DND-41 (cell line): ENCODE measurements around the gene SLC8A2.

ENCODE experiments used
- ATAC-seq: fragments of 200-7000 bp; cut with Tn5 transposase; 3 replicates; pipeline ENCODE4 v1.9.1; 2021; ENCODE audit warnings: low read depth; ENCODE audit not compliant: insufficient read depth
- DNase-seq: peaks from one replicate; pipeline ENCODE4 v3.0.0-alpha.2; 2020
- H2AFZ ChIP-seq: 2 replicates; pipeline ENCODE4 v1.6.0; 2012; ENCODE audit warnings: low read depth, low read length
- H3K27ac ChIP-seq: 2 replicates; pipeline ENCODE4 v1.5.1; 2012; ENCODE audit warnings: low read length, inconsistent platforms
- H3K27me3 ChIP-seq: fragments of 200-600 bp; sonication (generic); 2 replicates; pipeline ENCODE4 v1.6.0; 2012; ENCODE audit warnings: low read length, mild to moderate bottlenecking, inconsistent platforms; ENCODE audit not compliant: insufficient read depth, poor library complexity
- H3K36me3 ChIP-seq: 2 replicates; pipeline ENCODE4 v1.5.1; 2012; ENCODE audit warnings: low read length, inconsistent platforms; ENCODE audit not compliant: insufficient read depth
- H3K4me1 ChIP-seq: 2 replicates; pipeline ENCODE4 v1.5.1; 2012; ENCODE audit warnings: mild to moderate bottlenecking, low read length; ENCODE audit not compliant: insufficient read depth
- H3K4me2 ChIP-seq: 2 replicates; pipeline ENCODE4 v1.6.0; 2012; ENCODE audit warnings: mild to moderate bottlenecking, moderate library complexity, low read length, inconsistent platforms; ENCODE audit not compliant: insufficient read depth
- H3K4me3 ChIP-seq, 2 experiments: fragments of 200-600 bp in 1 of 2; shearing (Covaris generic) in 1 of 2; 2 replicates each; pipeline ENCODE4 v1.5.1; 2012 to 2016; ENCODE audit warnings: inconsistent platforms in 2 of 2, low read length in 2 of 2, mild to moderate bottlenecking in 2 of 2, low read depth in 1 of 2, moderate library complexity in 1 of 2
- H3K79me2 ChIP-seq: 2 replicates; pipeline ENCODE4 v1.6.0; 2012; ENCODE audit warnings: low read length, inconsistent platforms; ENCODE audit not compliant: insufficient read depth
- H3K9ac ChIP-seq: 2 replicates; pipeline ENCODE4 v1.6.0; 2012; ENCODE audit warnings: low read depth, mild to moderate bottlenecking, inconsistent platforms, low read length, moderate library complexity
- H3K9me3 ChIP-seq: 2 replicates; pipeline ENCODE4 v1.5.1; 2012; ENCODE audit warnings: low read length, moderate library complexity, mild to moderate bottlenecking, inconsistent platforms; ENCODE audit not compliant: insufficient read depth, severe bottlenecking
- H4K20me1 ChIP-seq: 2 replicates; pipeline ENCODE4 v1.6.0; 2012; ENCODE audit warnings: low read length; ENCODE audit not compliant: insufficient read depth
- EZH2 ChIP-seq: IDR thresholded peaks from 3 replicates; pipeline ENCODE4 v1.6.1; 2012; ENCODE audit warnings: borderline replicate concordance, low read depth, mild to moderate bottlenecking, moderate library complexity, low read length, inconsistent platforms; ENCODE audit not compliant: severe bottlenecking
- TF ChIP-seq, protein P1 (sequence below): IDR thresholded peaks from 2 replicates; pipeline ENCODE4 v1.5.1; 2012; ENCODE audit warnings: borderline replicate concordance, low read length, moderate library complexity, mild to moderate bottlenecking; ENCODE audit not compliant: poor library complexity, severe bottlenecking; ENCODE audit errors: extremely low read depth

The SLC8A2 gene

DNA sequence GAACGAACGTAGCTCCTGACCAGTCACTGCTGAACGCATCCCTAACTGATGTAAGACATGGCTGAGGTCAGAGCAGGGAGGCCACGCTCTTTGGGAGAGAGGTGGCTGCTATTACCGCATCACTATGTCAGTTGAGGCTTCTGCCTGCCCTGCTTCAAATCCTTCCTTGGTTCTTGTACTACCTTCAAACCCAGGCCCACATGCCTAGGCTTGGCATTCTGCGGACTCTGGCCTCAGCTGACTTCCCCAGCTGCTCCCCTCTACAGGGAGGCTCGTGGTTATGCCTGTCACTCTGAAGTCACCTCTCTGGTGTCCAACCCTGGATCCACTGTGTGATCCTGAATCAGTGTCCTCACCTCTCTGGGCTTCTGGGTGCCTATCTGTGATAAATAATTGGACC lies 37.6 kb downstream of the SLC8A2 start:
- peaks cover 27% of the 10 kb centered on the region for H4K20me1 ChIP-seq
- H3K9ac ChIP-seq: no peak overlapping the region
- no peak overlapping the region for H2AFZ ChIP-seq
- H3K27me3 ChIP-seq: no peaks in the 10 kb centered on the region
- no peak overlapping the region for H3K4me2 ChIP-seq
- H3K4me3 ChIP-seq: no peak overlapping the region
- DNase-seq: no peak
- no peak overlapping the region for H3K27ac ChIP-seq
- TF ChIP-seq, protein P1, sequence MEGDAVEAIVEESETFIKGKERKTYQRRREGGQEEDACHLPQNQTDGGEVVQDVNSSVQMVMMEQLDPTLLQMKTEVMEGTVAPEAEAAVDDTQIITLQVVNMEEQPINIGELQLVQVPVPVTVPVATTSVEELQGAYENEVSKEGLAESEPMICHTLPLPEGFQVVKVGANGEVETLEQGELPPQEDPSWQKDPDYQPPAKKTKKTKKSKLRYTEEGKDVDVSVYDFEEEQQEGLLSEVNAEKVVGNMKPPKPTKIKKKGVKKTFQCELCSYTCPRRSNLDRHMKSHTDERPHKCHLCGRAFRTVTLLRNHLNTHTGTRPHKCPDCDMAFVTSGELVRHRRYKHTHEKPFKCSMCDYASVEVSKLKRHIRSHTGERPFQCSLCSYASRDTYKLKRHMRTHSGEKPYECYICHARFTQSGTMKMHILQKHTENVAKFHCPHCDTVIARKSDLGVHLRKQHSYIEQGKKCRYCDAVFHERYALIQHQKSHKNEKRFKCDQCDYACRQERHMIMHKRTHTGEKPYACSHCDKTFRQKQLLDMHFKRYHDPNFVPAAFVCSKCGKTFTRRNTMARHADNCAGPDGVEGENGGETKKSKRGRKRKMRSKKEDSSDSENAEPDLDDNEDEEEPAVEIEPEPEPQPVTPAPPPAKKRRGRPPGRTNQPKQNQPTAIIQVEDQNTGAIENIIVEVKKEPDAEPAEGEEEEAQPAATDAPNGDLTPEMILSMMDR: no peak
- TF ChIP-seq EZH2: no peak
- no peaks in the 10 kb centered on the region for H3K9me3 ChIP-seq
- H3K4me1 ChIP-seq: peaks cover 15% of the 10 kb centered on the region
- H3K79me2 ChIP-seq: no peaks in the 10 kb centered on the region
- no peaks in the 10 kb centered on the region for H3K36me3 ChIP-seq
- no peak for ATAC-seq

DNA sequence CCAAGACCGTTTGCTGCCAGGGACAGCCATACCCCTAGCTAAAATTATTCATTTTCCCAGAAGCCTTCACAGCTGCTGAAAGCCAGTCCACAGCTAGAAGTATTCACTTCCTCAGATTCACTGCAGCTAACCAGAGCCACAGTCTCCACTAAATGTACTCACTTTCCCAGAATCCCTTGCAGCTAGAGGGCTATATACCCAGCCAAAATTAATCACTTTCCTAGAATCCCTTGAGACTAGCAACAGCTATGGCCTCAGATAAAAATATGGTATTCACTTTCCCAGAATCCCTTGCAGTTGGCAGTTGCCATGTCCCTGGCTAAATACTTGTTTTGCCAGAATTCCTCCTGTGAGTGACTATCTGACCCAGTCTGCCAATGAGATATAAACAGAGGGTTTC lies 38.6 kb downstream of the SLC8A2 start:
- Histone ChIP-seq H3K4me1 (peaks cover 25% of the 10 kb centered on the region), H3K27ac (no peak overlapping the region), H2AFZ (no peak overlapping the region), H3K9ac (no peak overlapping the region), H3K4me2 (no peak overlapping the region), H3K36me3 (no peaks in the 10 kb centered on the region), H3K27me3 (no peaks in the 10 kb centered on the region), H4K20me1 (peaks cover 25% of the 10 kb centered on the region), H3K79me2 (no peaks in the 10 kb centered on the region), H3K9me3 (no peaks in the 10 kb centered on the region), H3K4me3 (no peak overlapping the region)
- no peak for TF ChIP-seq EZH2
- TF ChIP-seq, protein P1: no peak
- no peak for DNase-seq
- ATAC-seq: no peak

DNA sequence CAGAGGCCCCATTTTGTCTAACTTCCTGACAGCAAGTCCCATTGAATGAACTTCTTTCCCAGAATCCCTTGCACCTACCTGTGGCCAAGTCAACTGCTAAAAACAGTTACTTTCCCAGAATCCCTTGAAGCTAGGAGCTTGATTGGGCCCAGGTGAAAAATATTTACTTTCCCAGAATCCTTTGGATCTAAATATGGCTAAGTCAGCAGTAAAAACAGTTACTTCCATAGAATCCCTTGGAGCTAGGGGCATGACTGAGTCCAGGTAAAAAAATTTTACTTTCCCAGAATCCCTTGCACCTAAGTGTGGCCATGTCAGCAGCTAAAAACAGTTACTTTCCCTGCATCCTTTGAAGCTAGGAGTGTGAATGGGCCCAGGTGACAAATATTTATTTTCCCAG lies 39.2 kb downstream of the SLC8A2 start:
- Histone ChIP-seq H4K20me1 (peaks cover 20% of the 10 kb centered on the region), H3K79me2 (no peaks in the 10 kb centered on the region), H3K36me3 (no peaks in the 10 kb centered on the region), H3K27ac (no peak overlapping the region), H3K9me3 (no peaks in the 10 kb centered on the region), H3K27me3 (no peaks in the 10 kb centered on the region), H3K4me3 (no peak overlapping the region), H2AFZ (no peak overlapping the region), H3K4me1 (peaks cover 31% of the 10 kb centered on the region), H3K9ac (no peak overlapping the region), H3K4me2 (no peak overlapping the region)
- TF ChIP-seq EZH2: no peak
- TF ChIP-seq, protein P1: no peak
- DNase-seq: no peak
- ATAC-seq: no peak

DNA sequence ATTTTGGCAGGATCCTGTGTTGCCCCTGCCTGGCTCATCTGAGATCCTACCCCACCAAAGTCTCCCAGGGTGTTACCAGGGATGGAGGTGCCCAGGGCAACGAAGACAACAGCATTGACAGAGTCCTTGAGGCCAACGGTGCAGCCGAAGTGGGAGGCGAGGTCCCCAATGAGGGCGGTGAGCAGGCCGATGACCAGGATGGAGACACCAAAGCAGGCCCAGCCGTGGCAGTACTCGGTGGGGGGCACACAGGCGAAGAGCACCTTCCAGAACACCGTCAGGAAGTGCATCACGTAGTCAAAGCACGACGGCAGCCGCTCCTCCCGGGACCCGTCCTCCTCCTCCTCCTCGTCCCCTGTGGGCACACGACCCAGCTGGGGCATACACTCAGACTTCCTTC lies 39.6 kb downstream of the SLC8A2 start:
- Histone ChIP-seq H3K4me1 (peaks cover 33% of the 10 kb centered on the region), H3K27me3 (no peaks in the 10 kb centered on the region), H4K20me1 (peaks cover 17% of the 10 kb centered on the region), H3K4me2 (no peak overlapping the region), H3K79me2 (no peaks in the 10 kb centered on the region), H3K36me3 (no peaks in the 10 kb centered on the region), H3K27ac (no peak overlapping the region), H3K9ac (no peak overlapping the region), H3K4me3 (no peak overlapping the region), H3K9me3 (no peaks in the 10 kb centered on the region), H2AFZ (no peak overlapping the region)
- ATAC-seq (no peak), DNase-seq (no peak)
- TF ChIP-seq EZH2: no peak
- TF ChIP-seq, protein P1: no peak
